Ascending aorta (tissue), 2 donors: ENCODE measurements around the gene RTN1. TPM values are rescaled to one million over a fixed set of nuclear protein-coding genes. Genes with fewer than 3 reads are reported as not detected.
A peak's percentile ranks its signal among the peaks of the same experiment; 100 is the strongest.

Experiments
- DNase-seq, 2 donors: peaks; one replicate each; pipeline ENCODE4 v3.0.0-alpha.2; 2019; ENCODE audit warnings: low spot score in 2 of 2
- H3K27ac ChIP-seq, 2 donors: fragments of 200-600 bp; sonication (generic); one replicate each; pipeline ENCODE4 v1.5.1; 2016 to 2017; ENCODE audit warnings: mild to moderate bottlenecking in 1 of 2
- H3K27me3 ChIP-seq: fragments of 200-600 bp; sonication (generic); one replicate; pipeline ENCODE4 v1.5.1; 2017
- H3K36me3 ChIP-seq, 2 donors: fragments of 200-600 bp; sonication (generic); one replicate each; pipeline ENCODE4 v1.5.1; 2016
- H3K4me1 ChIP-seq, 2 donors: fragments of 200-600 bp; sonication (generic); one replicate each; pipeline ENCODE4 v1.5.1; 2016 to 2017; ENCODE audit warnings: mild to moderate bottlenecking in 1 of 2
- H3K4me3 ChIP-seq, 2 donors: fragments of 200-600 bp; sonication (generic); one replicate each; pipeline ENCODE4 v1.5.1; 2016 to 2017; ENCODE audit warnings: mild to moderate bottlenecking in 1 of 2
- H3K9me3 ChIP-seq, 2 donors: fragments of 200-600 bp; sonication (generic); one replicate each; pipeline ENCODE4 v1.5.1; 2016
- CTCF ChIP-seq, 3 experiments: fragments of 200-600 bp in 2 of 3; fragments of 450-650 bp in 1 of 3; sonication (generic) in 2 of 3; IDR thresholded peaks; one replicate each; pipeline ENCODE4 v1.5.1; 2016 to 2019; ENCODE audit warnings: antibody characterized with exemption in 3 of 3, mild to moderate bottlenecking in 1 of 3, moderate library complexity in 1 of 3
- intact Hi-C: fragments of 100-400 bp; cut with DNase I; formaldehyde crosslinking; loops from one replicate; pipeline ENCODE4 v1.15.1; 2023
- total RNA-seq: library from RNA; depleted of rRNA; stranded (reverse); fragments of >200 nt; gene quantifications from one replicate; pipeline ENCODE4 v1.1.0, GENCODE V29; 2016

RTN1 gene
- total RNA-seq, 1 donor from 2014 or later = 52.3 TPM

- H3K27me3 ChIP-seq = no peaks in the 10 kb centered on the region
- H3K9me3 ChIP-seq = no peaks in the 10 kb centered on the region
- TF ChIP-seq CTCF (IDR thresholded peaks at IDR 0.05) = no peak
- intact Hi-C loops = no loop called here
- no peak overlapping the region for H3K4me3 ChIP-seq
- no peak for DNase-seq
- no peaks in the 10 kb centered on the region for H3K36me3 ChIP-seq
- H3K27ac ChIP-seq = peak overlapping the region in 1 of 2 donors; percentile 13
- H3K4me1 ChIP-seq = peaks cover 0 to 3% of the 10 kb centered on the region in 2 donors
Measured at GRCh38 chr14:59622631-59623030, 247.9 kb downstream of the RTN1 start.

- H3K27ac ChIP-seq = no peak overlapping the region
- H3K36me3 ChIP-seq = no peaks in the 10 kb centered on the region
- no peaks in the 10 kb centered on the region for H3K27me3 ChIP-seq
- no peak for DNase-seq
- intact Hi-C loops = no loop called here
- no peak for TF ChIP-seq CTCF (IDR thresholded peaks at IDR 0.05)
- no peak overlapping the region for H3K4me3 ChIP-seq
- no peaks in the 10 kb centered on the region for H3K9me3 ChIP-seq
- H3K4me1 ChIP-seq = no peaks in the 10 kb centered on the region
Measured at GRCh38 chr14:59619061-59619460, 251.5 kb downstream of the RTN1 start.

GRCh38 chr14:59601056-59601455 is 269.5 kb downstream of the RTN1 start:
- H3K27ac ChIP-seq = no peak overlapping the region
- no peaks in the 10 kb centered on the region for H3K4me1 ChIP-seq
- TF ChIP-seq CTCF (IDR thresholded peaks at IDR 0.05) = no peak
- no peaks in the 10 kb centered on the region for H3K9me3 ChIP-seq
- no peak for DNase-seq
- H3K27me3 ChIP-seq = no peaks in the 10 kb centered on the region
- peaks cover 0 to 25% of the 10 kb centered on the region in 2 donors for H3K36me3 ChIP-seq
- intact Hi-C loops = no loop called here
- no peak overlapping the region for H3K4me3 ChIP-seq

- H3K27me3 ChIP-seq = no peaks in the 10 kb centered on the region
- H3K4me1 ChIP-seq = no peaks in the 10 kb centered on the region
- TF ChIP-seq CTCF (IDR thresholded peaks at IDR 0.05) = no peak
- DNase-seq = no peak
- H3K9me3 ChIP-seq = no peaks in the 10 kb centered on the region
- peaks cover 0 to 27% of the 10 kb centered on the region in 2 donors for H3K36me3 ChIP-seq
- H3K27ac ChIP-seq = no peak overlapping the region
- intact Hi-C loops = no loop called here
- H3K4me3 ChIP-seq = no peak overlapping the region
Measured at GRCh38 chr14:59600211-59600945, 270.2 kb downstream of the RTN1 start.

- no peaks in the 10 kb centered on the region for H3K9me3 ChIP-seq
- no peaks in the 10 kb centered on the region for H3K4me1 ChIP-seq
- H3K27me3 ChIP-seq = no peaks in the 10 kb centered on the region
- H3K36me3 ChIP-seq = peaks cover 0 to 30% of the 10 kb centered on the region in 2 donors
- H3K4me3 ChIP-seq = no peak overlapping the region
- no peak for DNase-seq
- no peak for TF ChIP-seq CTCF (IDR thresholded peaks at IDR 0.05)
- intact Hi-C loops = no loop called here
- no peak overlapping the region for H3K27ac ChIP-seq
Measured at GRCh38 chr14:59595071-59595470, 275.5 kb downstream of the RTN1 start.
